HG02943 (cell line): ENCODE measurements around the gene ZSWIM8.
"Not testable (repeated sequence)": the region's sequence is repeated elsewhere in the genome, so short reads cannot be mapped to it uniquely, and the experiment has no call there.

Source experiments
- ATAC-seq: cut with Tn5 transposase; IDR thresholded peaks from one replicate; pipeline ENCODE4 v1.9.1; 2021; ENCODE audit warnings: mild to moderate bottlenecking, low read depth, moderate library complexity; ENCODE audit not compliant: unreplicated experiment

The ZSWIM8 gene

GRCh38 chr10:73796035-73796434 lies 10.6 kb downstream of the ZSWIM8 start:
- not testable (repeated sequence) for ATAC-seq

GRCh38 chr10:73796766-73797165 lies 11.4 kb downstream of the ZSWIM8 start:
- ATAC-seq, result no peak

- no peak for ATAC-seq
Observed at GRCh38 chr10:73797324-73798025, 12.1 kb downstream of the ZSWIM8 start.

GRCh38 chr10:73798087-73798486 lies 12.7 kb downstream of the ZSWIM8 start:
- ATAC-seq, result no peak

GRCh38 chr10:73798927-73799560 lies 13.6 kb downstream of the ZSWIM8 start:
- no peak for ATAC-seq

- no peak for ATAC-seq
Observed at GRCh38 chr10:73799899-73800559, 14.6 kb downstream of the ZSWIM8 start.

GRCh38 chr10:73800560-73801252 lies 15.3 kb downstream of the ZSWIM8 start:
- ATAC-seq, result no peak

- ATAC-seq, result no peak
Observed at GRCh38 chr10:73801253-73801590, 15.8 kb downstream of the ZSWIM8 start.

- no peak for ATAC-seq
Observed at GRCh38 chr10:73802276-73802991, 17.0 kb downstream of the ZSWIM8 start.

GRCh38 chr10:73803680-73804286 lies 18.4 kb downstream of the ZSWIM8 start:
- no peak for ATAC-seq

GRCh38 chr10:73806176-73806950 lies 21.0 kb downstream of the ZSWIM8 start:
- ATAC-seq, result no peak

- no peak for ATAC-seq
Observed at GRCh38 chr10:73807471-73807870, 22.1 kb downstream of the ZSWIM8 start.

GRCh38 chr10:73808021-73808815 lies 22.8 kb downstream of the ZSWIM8 start:
- ATAC-seq, result no peak

- ATAC-seq, result no peak
Observed at GRCh38 chr10:73809061-73809818, 23.8 kb downstream of the ZSWIM8 start.

GRCh38 chr10:73810358-73810734 lies 24.9 kb downstream of the ZSWIM8 start:
- no peak for ATAC-seq

- peak; percentile 28 for ATAC-seq
Observed at GRCh38 chr10:73810735-73811465, 25.5 kb downstream of the ZSWIM8 start.

- ATAC-seq, result no peak
Observed at GRCh38 chr10:73812657-73813056, 27.3 kb downstream of the ZSWIM8 start.
